HG02798 (cell line): ENCODE measurements around the gene SIL1.
"Not testable (repeated sequence)": the region's sequence is repeated elsewhere in the genome, so short reads cannot be mapped to it uniquely, and the experiment has no call there.

Experiments used
- ATAC-seq: cut with Tn5 transposase; IDR thresholded peaks from one replicate; pipeline ENCODE4 v1.9.1; 2021; ENCODE audit warnings: mild to moderate bottlenecking; ENCODE audit not compliant: unreplicated experiment, poor library complexity

The SIL1 gene

DNA sequence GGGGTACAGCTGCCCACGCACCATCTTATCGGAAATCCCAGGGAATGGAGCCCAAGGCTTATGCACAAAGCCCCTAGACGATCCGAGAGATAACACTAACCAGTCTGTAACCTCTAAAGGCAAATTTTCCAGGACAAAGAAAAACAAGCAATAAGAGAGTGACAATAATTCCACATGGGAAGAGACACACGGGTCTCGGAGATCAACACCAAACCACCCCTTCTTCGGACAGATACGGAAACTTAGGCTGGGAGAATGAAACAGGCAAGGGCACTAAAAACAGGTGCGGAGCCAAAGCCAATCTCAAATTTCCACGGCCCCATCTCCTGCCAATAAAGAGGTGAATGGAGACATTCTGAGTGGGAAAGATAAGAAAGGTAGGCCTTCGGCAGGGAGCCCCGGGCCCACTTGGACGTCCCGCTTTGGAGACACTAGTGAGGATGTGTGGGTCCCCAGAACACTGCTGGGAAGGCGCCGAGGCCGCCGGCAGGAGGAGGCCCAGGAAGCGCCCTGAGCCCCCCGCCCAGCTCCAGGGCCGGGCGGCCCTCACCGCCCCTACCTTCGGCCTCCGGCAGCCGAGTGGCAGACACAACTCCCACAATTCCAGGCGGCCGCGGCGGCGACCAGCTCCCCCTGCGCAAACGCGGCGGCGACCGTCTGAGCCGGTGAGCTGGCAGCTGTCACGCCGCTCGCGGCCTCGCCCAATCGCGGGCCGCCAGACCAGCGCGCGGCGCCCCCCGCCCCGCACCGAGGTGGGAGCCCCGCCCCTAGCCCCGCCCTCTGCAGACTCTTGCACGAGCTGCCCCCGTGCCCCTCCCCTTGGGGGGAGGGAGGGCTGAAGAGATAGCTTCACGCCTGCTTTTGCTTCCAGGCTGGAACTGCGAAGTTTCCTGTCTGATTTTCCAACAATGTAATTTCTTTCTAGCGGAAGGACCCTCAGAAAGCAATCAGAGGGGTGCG, at the start of gene SIL1:
TSS of gene SIL1 (minus strand) at position 659 of the 960 bp plus-strand sequence. CDS start 70,525 bp downstream, outside the sequence.
- ATAC-seq, result peak; percentile 99

GRCh38 chr5:139246394-139246793, 48.2 kb upstream of the SIL1 start:
- no peak for ATAC-seq

DNA sequence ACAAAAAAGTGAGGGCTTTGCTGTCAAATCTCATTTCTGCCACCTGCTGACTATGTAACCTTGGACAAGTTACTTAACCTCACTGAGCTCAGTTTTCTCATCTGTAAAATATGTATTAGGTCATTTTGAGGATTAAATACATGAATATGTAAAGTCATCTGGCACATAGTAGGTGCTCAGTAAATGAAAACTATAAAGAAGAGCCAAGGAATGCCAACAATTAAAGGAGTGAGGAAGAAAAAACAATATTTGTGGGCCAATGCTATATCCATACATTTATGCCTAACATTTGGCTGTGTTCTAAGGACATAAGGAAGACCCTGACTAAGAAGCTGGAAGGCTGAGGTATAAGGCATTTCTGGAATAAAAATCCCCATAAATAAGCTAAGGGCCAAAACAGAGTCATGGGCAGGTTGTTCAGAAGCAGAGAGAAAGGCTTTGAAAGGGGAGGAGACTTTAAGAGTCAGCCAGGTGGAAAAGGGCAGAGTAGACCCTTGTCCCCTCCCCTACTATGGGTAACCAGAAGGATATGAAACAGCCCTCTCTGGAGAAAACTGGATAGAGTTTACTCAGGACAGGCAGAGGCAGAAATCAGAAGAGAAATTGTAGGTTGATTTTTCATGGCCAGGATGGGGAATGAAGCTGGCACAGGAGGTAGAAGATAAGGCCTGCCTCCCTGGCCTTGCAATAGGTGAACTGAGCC, 47.6 kb upstream of the SIL1 start:
- ATAC-seq, result no peak

- ATAC-seq, result no peak
These were observed 45.3 kb upstream of the SIL1 start for GRCh38 chr5:139243425-139243970.

DNA sequence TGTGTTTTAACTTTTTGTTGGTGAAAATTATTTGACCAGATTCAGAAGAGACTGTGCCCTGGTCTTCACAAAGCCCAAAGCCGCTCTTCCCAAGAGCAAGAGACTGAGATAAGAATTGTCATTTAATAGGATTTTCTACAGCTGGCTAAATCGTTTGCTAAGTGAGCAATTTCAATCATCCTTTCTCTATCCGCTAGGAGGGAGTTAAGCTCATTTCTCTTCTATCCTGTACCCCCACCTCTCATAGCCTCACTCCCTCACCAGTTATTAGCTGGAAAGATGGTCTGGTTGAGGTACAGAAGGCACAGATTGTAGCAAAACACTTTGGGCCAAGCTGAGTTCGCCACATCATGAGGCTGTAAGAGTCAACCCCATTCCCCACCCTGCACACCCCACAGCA, 43.0 kb upstream of the SIL1 start:
- ATAC-seq, result no peak

DNA sequence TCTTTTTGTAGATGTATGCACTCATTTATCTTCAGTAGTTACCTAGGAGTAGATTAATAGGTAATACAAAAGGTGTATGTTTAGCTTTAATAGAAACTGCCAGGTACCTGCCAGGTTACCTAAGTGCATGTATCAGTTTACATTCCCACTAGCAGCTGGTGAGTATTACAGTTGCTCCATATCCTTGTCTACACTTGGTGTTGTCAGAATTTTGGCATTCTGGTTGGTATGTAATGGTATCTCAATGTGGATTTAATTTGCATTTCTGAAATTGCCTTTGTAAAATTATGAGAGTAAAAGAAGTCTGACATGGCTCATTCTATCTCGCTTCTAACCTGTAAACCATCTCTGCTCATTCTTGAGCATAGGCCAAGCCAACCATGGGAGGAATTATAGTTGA, 38.3 kb upstream of the SIL1 start:
- no peak for ATAC-seq

DNA sequence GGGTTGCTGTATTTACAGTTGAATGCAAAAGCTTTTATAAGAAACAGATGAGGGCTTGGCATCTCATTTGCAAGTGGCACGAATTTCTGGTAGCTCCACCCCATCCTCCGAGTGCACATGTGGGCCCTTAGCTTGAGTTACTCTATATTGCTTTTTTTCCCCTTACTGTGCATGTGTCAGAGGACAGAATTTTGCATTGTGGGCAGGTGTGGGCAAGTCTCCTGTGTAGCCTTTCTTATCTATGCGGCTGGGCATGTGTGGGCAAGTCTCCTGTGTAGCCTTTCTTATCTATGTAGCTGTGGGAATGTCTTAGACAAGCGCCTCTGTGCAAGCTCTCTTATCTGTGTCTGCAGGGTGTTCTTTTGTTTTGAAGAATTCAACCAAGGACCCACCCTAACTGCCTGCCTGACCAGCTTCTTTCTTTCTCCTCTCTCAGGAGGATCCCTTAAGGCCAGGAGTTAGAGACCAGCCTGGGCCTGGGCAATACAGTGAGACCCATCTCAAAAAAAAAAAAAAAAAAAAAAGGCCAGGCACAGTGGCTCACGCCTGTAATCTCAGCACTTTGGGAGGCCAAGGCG, 34.1 kb upstream of the SIL1 start:
- no peak for ATAC-seq

- ATAC-seq, result no peak
These were observed 30.1 kb upstream of the SIL1 start for GRCh38 chr5:139228201-139228803.

DNA sequence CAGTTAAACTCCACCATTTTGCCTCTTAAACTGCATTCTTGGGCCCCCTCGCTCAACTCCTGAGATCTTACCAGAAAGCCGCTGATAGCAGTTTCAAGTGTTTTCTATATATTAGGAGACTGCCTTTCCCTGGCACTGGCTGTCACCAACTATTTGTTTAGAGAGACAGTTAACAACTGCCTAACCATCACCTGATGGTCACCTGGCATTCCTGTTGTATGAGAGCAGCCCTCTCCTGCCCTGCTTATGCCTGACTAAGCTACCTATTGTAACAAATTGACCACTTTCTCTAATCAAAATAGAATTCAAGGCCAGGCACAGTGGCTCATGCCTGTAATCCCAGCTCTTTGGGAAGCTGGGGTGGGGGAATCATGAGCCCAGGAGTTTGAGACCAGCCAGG, 28.0 kb upstream of the SIL1 start:
- ATAC-seq, result no peak

DNA sequence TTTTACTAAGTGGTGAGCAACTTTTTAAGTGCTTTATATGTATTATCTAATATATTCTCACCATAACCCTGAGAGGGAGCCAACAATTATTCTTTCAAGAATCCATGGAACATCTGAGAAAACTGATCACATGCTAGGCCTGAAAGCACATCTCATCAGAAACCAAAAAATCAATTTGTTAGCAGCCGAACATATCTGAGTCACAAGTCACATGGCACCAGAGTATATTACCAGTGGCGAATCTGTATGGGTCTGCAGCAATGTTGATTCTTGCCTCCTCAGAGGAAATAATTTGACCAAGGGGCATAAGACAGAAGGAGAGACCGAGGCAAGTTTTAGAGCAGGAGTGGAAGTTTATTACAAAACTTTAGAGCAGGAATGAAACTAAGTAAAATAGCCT, 25.3 kb upstream of the SIL1 start:
- ATAC-seq, result no peak

- no peak for ATAC-seq
These were observed 24.2 kb upstream of the SIL1 start for GRCh38 chr5:139222346-139222745.

DNA sequence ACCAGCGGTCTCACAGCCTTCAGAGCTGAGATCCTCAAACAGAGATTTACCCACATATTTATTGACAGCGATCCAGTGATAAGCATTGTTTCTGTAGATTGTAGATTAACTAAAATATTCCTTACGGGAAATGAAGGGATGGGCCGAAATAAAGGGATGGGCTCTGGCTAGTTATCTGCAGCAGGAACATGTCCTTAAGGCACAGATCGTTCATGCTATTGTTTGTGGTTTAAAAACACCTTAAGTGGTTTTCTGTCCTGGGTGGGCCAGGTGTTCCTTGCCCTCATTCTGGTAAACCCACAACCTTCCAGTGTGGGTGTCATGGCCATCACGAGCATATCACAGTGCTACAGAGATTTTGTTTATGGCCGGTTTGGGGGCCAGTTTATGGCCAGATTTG, 19.9 kb upstream of the SIL1 start:
- ATAC-seq, result not testable (repeated sequence)

DNA sequence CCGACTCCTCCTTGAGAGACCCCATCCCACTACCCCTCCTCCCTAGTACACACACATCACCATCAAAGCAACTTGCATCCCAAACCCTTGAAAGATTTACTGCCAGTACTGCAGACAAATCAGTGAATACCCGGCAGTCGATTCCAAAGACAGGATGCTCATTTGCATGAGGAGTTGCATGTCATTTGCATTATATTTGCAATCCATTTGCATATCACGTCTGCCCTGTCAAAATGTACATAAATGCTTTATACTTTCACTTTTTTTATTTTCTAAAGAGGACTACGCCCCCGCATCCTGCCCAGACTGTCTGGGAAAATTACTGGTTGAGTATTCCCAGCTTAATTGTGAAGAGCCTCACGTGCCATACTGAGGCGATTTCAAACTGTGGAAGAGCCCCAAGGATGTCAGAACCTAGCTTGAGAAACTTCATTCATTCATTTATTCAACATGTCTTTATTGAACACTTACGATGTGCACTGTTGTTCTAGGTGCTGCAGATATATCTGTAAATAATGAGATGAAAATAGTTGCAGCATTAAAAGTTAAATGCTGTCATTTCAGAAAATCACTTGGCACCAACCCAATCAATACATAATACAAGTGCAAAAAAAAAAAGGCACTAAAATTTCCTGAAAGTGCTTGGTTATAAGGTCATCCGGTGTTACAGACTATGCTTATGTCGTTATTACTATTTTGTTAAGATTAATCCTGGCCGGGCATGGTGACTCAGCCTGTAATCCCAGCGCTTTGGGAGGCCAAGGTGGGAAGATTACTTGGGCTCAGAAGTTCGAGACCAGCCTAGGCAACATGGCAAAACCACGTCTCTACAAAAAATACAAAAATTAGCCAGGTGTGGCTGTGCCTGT, 17.2 kb upstream of the SIL1 start:
- no peak for ATAC-seq

- no peak for ATAC-seq
These were observed 16.5 kb upstream of the SIL1 start for GRCh38 chr5:139214646-139215045.

GRCh38 chr5:139212906-139213305, 14.7 kb upstream of the SIL1 start:
- no peak for ATAC-seq

- ATAC-seq, result no peak
These were observed 14.3 kb upstream of the SIL1 start for GRCh38 chr5:139212486-139212885.

GRCh38 chr5:139210585-139210984, 12.4 kb upstream of the SIL1 start:
- no peak for ATAC-seq

GRCh38 chr5:139207297-139208000, 9.3 kb upstream of the SIL1 start:
- no peak for ATAC-seq

- ATAC-seq, result no peak
These were observed 7.4 kb upstream of the SIL1 start for GRCh38 chr5:139205586-139205985.
